Measurements from ENCODE around the gene EGF.
A peak's percentile ranks its signal among the peaks of the same experiment; 100 is the strongest.

The EGF gene

GRCh38 chr4:110042545-110043517 is 130.1 kb downstream of the EGF start:
- DNase-seq (ENCODE audit: low spot score), result no peak
- no peak for TF ChIP-seq CTCF (IDR thresholded peaks at IDR 0.05)
- Histone ChIP-seq H3K4me3 (no peak overlapping the region), H3K27ac (no peak overlapping the region)

- TF ChIP-seq CTCF (IDR thresholded peaks at IDR 0.05), result no peak
- DNase-seq (ENCODE audit: low spot score), result no peak
- no peak overlapping the region for H3K27ac ChIP-seq
- H3K4me3 ChIP-seq, result no peak overlapping the region
These were observed 133.9 kb downstream of the EGF start for GRCh38 chr4:110046588-110047049.

- Histone ChIP-seq H3K27ac (no peak overlapping the region), H3K4me3 (no peak overlapping the region)
- peak; percentile 52 for TF ChIP-seq CTCF (IDR thresholded peaks at IDR 0.05)
- DNase-seq (ENCODE audit: low spot score), result no peak
These were observed 137.6 kb downstream of the EGF start for GRCh38 chr4:110049951-110050925.

- TF ChIP-seq CTCF (IDR thresholded peaks at IDR 0.05), result no peak
- Histone ChIP-seq H3K4me3 (no peak overlapping the region), H3K27ac (no peak overlapping the region)
- DNase-seq (ENCODE audit: low spot score), result no peak
These were observed 142.6 kb downstream of the EGF start for GRCh38 chr4:110055158-110055768.

- TF ChIP-seq CTCF (IDR thresholded peaks at IDR 0.05), result no peak
- DNase-seq (ENCODE audit: low spot score), result no peak
- H3K27ac ChIP-seq, result no peak overlapping the region
- H3K4me3 ChIP-seq, result no peak overlapping the region
These were observed 146.0 kb downstream of the EGF start for GRCh38 chr4:110058677-110059076.

GRCh38 chr4:110059556-110060191 is 147.0 kb downstream of the EGF start:
- Histone ChIP-seq H3K27ac (no peak overlapping the region), H3K4me3 (no peak overlapping the region)
- DNase-seq (ENCODE audit: low spot score), result no peak
- TF ChIP-seq CTCF (IDR thresholded peaks at IDR 0.05), result no peak
